Fibroblast of lung (primary cell): ENCODE results near the gene PLOD2. TPM values are rescaled to one million over a fixed set of nuclear protein-coding genes. Genes with fewer than 3 reads are reported as not detected.

ENCODE experiments used
- DNase-seq, 2 donors: peaks; one replicate each; pipeline versions ENCODE4 v3.0.0 to v3.0.0-alpha.2; 2010; ENCODE audit warnings: low read depth in 2 of 2
- H2AFZ ChIP-seq: 2 replicates; pipeline ENCODE4 v1.5.1; 2012; ENCODE audit warnings: low read length, control low read depth, inconsistent platforms
- H3K27ac ChIP-seq: 2 replicates; pipeline ENCODE4 v1.5.1; 2011; ENCODE audit warnings: low read length, control low read depth; ENCODE audit not compliant: insufficient read depth
- H3K27me3 ChIP-seq: 2 replicates; pipeline ENCODE4 v1.5.1; 2011; ENCODE audit warnings: mild to moderate bottlenecking, low read length; ENCODE audit not compliant: control insufficient read depth, insufficient read depth
- H3K36me3 ChIP-seq: 2 replicates; pipeline ENCODE4 v1.5.1; 2011; ENCODE audit warnings: low read length; ENCODE audit not compliant: control insufficient read depth, insufficient read depth
- H3K4me1 ChIP-seq: 2 replicates; pipeline ENCODE4 v1.5.1; 2011; ENCODE audit warnings: low read length; ENCODE audit not compliant: control insufficient read depth, insufficient read depth; ENCODE audit errors: extremely low read depth
- H3K4me2 ChIP-seq: 2 replicates; pipeline ENCODE4 v1.5.1; 2011; ENCODE audit warnings: low read length, control low read depth; ENCODE audit not compliant: insufficient read depth; ENCODE audit errors: extremely low read depth
- H3K4me3 ChIP-seq, 4 experiments: fragments of 200-600 bp in 1 of 4; sonication (generic) in 1 of 4; replicated peaks in 1 of 4; 2 replicates each; pipeline ENCODE4 v1.5.1; 2011 to 2016; ENCODE audit warnings: low read length in 4 of 4, low read depth in 3 of 4, mild to moderate bottlenecking in 3 of 4, control low read depth in 2 of 4, inconsistent platforms in 1 of 4, mixed read lengths in 1 of 4; ENCODE audit not compliant: insufficient read depth in 1 of 4; ENCODE audit errors: control extremely low read depth in 1 of 4
- H3K79me2 ChIP-seq: 2 replicates; pipeline ENCODE4 v1.5.1; 2012; ENCODE audit warnings: mild to moderate bottlenecking, low read length, inconsistent platforms; ENCODE audit not compliant: control insufficient read depth, insufficient read depth
- H3K9ac ChIP-seq: 2 replicates; pipeline ENCODE4 v1.5.1; 2011; ENCODE audit warnings: mild to moderate bottlenecking, low read length, control low read depth; ENCODE audit not compliant: insufficient read depth
- H3K9me3 ChIP-seq: 2 replicates; pipeline ENCODE4 v1.5.1; 2012; ENCODE audit warnings: low read depth, low read length; ENCODE audit not compliant: control insufficient read depth, insufficient read depth
- H4K20me1 ChIP-seq: 2 replicates; pipeline ENCODE4 v1.5.1; 2011; ENCODE audit warnings: low read length; ENCODE audit not compliant: control insufficient read depth, insufficient read depth; ENCODE audit errors: extremely low read depth
- EZH2 ChIP-seq: IDR thresholded peaks from 2 replicates; pipeline ENCODE4 v1.5.1; 2012; ENCODE audit warnings: low read length, control low read depth, mild to moderate bottlenecking; ENCODE audit errors: missing control alignments
- polyA minus RNA-seq: library from RNA; depleted of rRNA, polyadenylated mRNA; stranded (reverse); fragments of >200 nt; gene quantifications from 2 replicates; pipeline ENCODE4 v1.2.3, GENCODE V29; 2011; ENCODE audit warnings: low replicate concordance
- polyA plus RNA-seq, 2 donors: library from polyadenylated mRNA; depleted of rRNA in 1 of 2; stranded (reverse) in 1 of 2; unstranded in 1 of 2; fragments of >200 nt; gene quantifications; 2 replicates each; pipeline ENCODE4 v1.2.1, GENCODE V29; 2011 to 2012; ENCODE audit warnings: missing spikeins in 1 of 2
- total RNA-seq: library from RNA; depleted of rRNA; stranded (reverse); fragments of >200 nt; gene quantifications from 2 replicates; pipeline ENCODE4 v1.2.1, GENCODE V29; 2014
- TF ChIP-seq, protein P1 (sequence below), 2 donors: IDR thresholded peaks in 1 of 2; conservative IDR thresholded peaks in 1 of 2; 1 replicate in 1 of 2; 2 replicates in 1 of 2; pipeline ENCODE4 v1.5.1; 2011 to 2012; ENCODE audit warnings: low read length in 2 of 2, control low read depth in 1 of 2, inconsistent platforms in 1 of 2, low read depth in 1 of 2, mild to moderate bottlenecking in 1 of 2

Gene PLOD2
- total RNA-seq = 85.8 and 114 TPM in 2 replicates
- 38.1 and 91.8 TPM in 2 replicates for polyA plus RNA-seq
- polyA plus RNA-seq (2012) = 41.3 and 81.0 TPM in 2 replicates
- 2.0 and 9.5 TPM in 2 replicates for polyA minus RNA-seq

DNA sequence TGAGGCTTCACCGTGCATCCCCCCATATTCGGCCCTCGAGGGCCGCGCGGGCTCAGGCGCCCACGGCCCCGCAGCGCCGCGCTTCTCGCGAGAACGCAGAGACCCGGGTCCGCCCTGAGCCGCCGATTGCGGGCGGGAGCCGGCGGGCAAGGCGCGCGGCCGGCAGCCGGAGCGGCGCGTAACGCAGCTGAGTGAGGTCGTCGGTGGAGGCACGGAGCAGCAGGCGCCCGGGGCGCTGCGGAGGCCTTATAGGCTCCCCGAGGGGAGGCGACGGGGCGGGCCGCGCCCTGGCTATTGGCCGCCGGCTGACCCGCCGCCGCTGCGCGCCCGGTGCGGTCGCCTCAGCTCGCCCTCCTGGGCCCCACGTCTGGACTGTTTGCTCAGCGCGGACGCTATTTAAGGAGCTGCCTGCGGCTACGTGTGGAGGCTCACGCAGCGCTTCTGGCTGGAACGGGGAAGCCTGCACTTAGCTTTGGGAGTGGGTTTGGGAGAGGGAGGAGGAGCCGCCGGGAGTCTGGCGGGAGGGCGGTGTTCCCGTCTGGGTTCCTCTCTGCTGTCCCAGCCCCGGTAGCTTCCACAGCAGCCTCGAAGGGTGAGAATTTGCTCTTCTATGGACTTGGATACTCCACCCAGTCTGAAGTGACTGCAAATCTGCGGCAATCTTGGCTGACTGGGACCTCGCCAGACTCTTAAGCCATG, at the start of gene PLOD2:
Gene PLOD2 (minus strand): TSS at position 221 of the 699 bp plus-strand sequence. CDS start 195 bp downstream, at position 26.
- Histone ChIP-seq H3K36me3 (no peaks in the 10 kb centered on the region), H3K4me2 (peak within 1 kb of the TSS; percentile 95), H3K4me1 (peaks cover 30% of the 10 kb centered on the region), H3K79me2 (peaks cover 37% of the 10 kb centered on the region), H3K27me3 (no peaks in the 10 kb centered on the region), H3K9ac (peak within 1 kb of the TSS; percentile 88), H3K4me3 (peak within 1 kb of the TSS; percentile 76 to 97 (median 90)), H3K9me3 (no peaks in the 10 kb centered on the region), H2AFZ (peak within 1 kb of the TSS; percentile 77), H3K27ac (peak within 1 kb of the TSS; percentile 81), H4K20me1 (no peaks in the 10 kb centered on the region)
- TF ChIP-seq, protein P1, sequence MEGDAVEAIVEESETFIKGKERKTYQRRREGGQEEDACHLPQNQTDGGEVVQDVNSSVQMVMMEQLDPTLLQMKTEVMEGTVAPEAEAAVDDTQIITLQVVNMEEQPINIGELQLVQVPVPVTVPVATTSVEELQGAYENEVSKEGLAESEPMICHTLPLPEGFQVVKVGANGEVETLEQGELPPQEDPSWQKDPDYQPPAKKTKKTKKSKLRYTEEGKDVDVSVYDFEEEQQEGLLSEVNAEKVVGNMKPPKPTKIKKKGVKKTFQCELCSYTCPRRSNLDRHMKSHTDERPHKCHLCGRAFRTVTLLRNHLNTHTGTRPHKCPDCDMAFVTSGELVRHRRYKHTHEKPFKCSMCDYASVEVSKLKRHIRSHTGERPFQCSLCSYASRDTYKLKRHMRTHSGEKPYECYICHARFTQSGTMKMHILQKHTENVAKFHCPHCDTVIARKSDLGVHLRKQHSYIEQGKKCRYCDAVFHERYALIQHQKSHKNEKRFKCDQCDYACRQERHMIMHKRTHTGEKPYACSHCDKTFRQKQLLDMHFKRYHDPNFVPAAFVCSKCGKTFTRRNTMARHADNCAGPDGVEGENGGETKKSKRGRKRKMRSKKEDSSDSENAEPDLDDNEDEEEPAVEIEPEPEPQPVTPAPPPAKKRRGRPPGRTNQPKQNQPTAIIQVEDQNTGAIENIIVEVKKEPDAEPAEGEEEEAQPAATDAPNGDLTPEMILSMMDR (conservative IDR thresholded peaks at IDR 0.05 in 1 of 2, IDR thresholded peaks at IDR 0.05 in 1 of 2; ENCODE audit: low read depth in 1 of 2, low read length in 2 of 2) = no peak
- no peak for TF ChIP-seq EZH2
- peak; percentile 86 to 92 for DNase-seq

DNA sequence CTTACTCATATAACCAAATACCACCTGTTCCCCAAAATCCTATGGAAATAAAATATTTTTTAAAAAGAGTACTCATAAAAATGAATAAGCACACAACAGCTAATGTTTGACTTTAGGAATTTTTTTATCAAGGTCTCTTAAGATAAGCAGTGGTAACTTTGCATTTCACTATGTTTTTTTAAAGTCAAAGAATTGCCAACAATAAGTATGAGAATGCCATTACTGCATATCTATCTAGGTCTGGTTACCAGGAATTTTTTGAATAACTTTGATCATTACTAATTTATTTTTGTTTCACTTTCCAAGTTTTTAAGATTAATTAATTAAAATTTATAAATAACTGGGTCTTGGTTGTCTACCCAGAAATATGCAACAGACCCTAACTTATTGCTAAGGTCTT, 48.4 kb upstream of the PLOD2 start:
- no peaks in the 10 kb centered on the region for H3K27me3 ChIP-seq
- H3K4me1 ChIP-seq = no peaks in the 10 kb centered on the region
- H3K27ac ChIP-seq = no peak overlapping the region
- no peak overlapping the region for H3K9ac ChIP-seq
- no peak overlapping the region for H3K4me2 ChIP-seq
- H3K79me2 ChIP-seq = no peaks in the 10 kb centered on the region
- H3K9me3 ChIP-seq = no peaks in the 10 kb centered on the region
- H4K20me1 ChIP-seq = no peaks in the 10 kb centered on the region
- H3K4me3 ChIP-seq = no peak overlapping the region
- H2AFZ ChIP-seq = no peak overlapping the region
- no peaks in the 10 kb centered on the region for H3K36me3 ChIP-seq
- TF ChIP-seq EZH2 = no peak
- TF ChIP-seq, protein P1 (conservative IDR thresholded peaks at IDR 0.05 in 1 of 2, IDR thresholded peaks at IDR 0.05 in 1 of 2; ENCODE audit: low read depth in 1 of 2, low read length in 2 of 2) = no peak
- peak in 1 of 2 donors; percentile 77 for DNase-seq

DNA sequence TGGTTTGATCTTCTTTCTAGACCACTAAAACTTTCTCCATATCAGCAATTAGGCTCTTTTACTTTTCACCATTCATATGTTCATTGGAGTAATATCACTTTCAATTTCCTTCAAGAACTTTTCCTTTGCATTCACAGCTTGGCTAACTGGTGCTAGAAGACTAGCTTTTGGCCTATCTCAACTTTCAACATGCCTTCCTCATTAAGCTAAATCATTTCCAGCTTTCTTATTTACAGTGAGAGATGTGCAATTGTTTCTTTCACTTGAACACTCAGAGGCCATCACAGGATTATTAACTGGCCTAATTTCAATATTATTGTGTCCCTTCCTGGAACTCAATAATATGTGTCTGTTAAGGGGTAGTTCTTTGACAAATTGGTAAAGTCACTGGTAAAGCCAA, 42.8 kb upstream of the PLOD2 start:
- DNase-seq = no peak
- H3K36me3 ChIP-seq = no peaks in the 10 kb centered on the region

More for the DNA sequence above, 42.8 kb upstream of the PLOD2 start:
- no peak overlapping the region for H2AFZ ChIP-seq
- H3K27me3 ChIP-seq = no peaks in the 10 kb centered on the region
- no peaks in the 10 kb centered on the region for H3K4me1 ChIP-seq
- no peak overlapping the region for H3K27ac ChIP-seq
- no peaks in the 10 kb centered on the region for H4K20me1 ChIP-seq
- no peaks in the 10 kb centered on the region for H3K79me2 ChIP-seq
- no peak overlapping the region for H3K4me2 ChIP-seq
- no peak overlapping the region for H3K9ac ChIP-seq
- TF ChIP-seq, protein P1 (conservative IDR thresholded peaks at IDR 0.05 in 1 of 2, IDR thresholded peaks at IDR 0.05 in 1 of 2; ENCODE audit: low read depth in 1 of 2, low read length in 2 of 2) = no peak
- no peak for TF ChIP-seq EZH2
- no peak overlapping the region for H3K4me3 ChIP-seq
- H3K9me3 ChIP-seq = no peaks in the 10 kb centered on the region
